Activated T-helper 2 cell treated with anti-CD3 and anti-CD28 coated beads, Interferon-gamma antibody, Interleukin-2, Interleukin-4, amounts not matched to agents 10 μg/mL and 5 μg/mL and 100 μg/mL, durations not matched to agents 14 hours and 24 hours and 36 hours (primary cell): ENCODE results near the gene MAGEA9B. TPM values are rescaled to one million over a fixed set of nuclear protein-coding genes. Genes with fewer than 3 reads are reported as not detected.
"Not testable (repeated sequence)": the region's sequence is repeated elsewhere in the genome, so short reads cannot be mapped to it uniquely, and the experiment has no call there.

ENCODE experiments used
- DNase-seq: peaks from one replicate; pipeline ENCODE4 v3.0.0; 2021; ENCODE audit warnings: low spot score
- H3K27ac Mint-ChIP-seq: one replicate; pipeline ENCODE4 v1.8.0; 2021; ENCODE audit warnings: mixed read lengths
- H3K27me3 Mint-ChIP-seq: one replicate; pipeline ENCODE4 v1.8.0; 2021; ENCODE audit warnings: low read depth, mixed read lengths
- H3K36me3 Mint-ChIP-seq: one replicate; pipeline ENCODE4 v1.8.0; 2021; ENCODE audit warnings: low read depth, mixed read lengths
- H3K4me1 Mint-ChIP-seq: one replicate; pipeline ENCODE4 v1.8.0; 2021; ENCODE audit warnings: low read depth, mixed read lengths
- H3K4me3 Mint-ChIP-seq: one replicate; pipeline ENCODE4 v1.8.0; 2021; ENCODE audit warnings: low read depth, mild to moderate bottlenecking, moderate library complexity, mixed read lengths
- H3K9me3 Mint-ChIP-seq: one replicate; pipeline ENCODE4 v1.8.0; 2021; ENCODE audit warnings: mixed read lengths
- intact Hi-C: fragments of 100-400 bp; cut with micrococcal nuclease; formaldehyde crosslinking; loops from one replicate; pipeline ENCODE4 v1.15.1; 2023
- total RNA-seq: library from RNA; stranded (reverse); gene quantifications from 2 replicates; pipeline ENCODE4 v1.2.3, GENCODE V29; 2022

The MAGEA9B gene, protein sequence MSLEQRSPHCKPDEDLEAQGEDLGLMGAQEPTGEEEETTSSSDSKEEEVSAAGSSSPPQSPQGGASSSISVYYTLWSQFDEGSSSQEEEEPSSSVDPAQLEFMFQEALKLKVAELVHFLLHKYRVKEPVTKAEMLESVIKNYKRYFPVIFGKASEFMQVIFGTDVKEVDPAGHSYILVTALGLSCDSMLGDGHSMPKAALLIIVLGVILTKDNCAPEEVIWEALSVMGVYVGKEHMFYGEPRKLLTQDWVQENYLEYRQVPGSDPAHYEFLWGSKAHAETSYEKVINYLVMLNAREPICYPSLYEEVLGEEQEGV
- total RNA-seq, result not detected in 2 replicates

DNA sequence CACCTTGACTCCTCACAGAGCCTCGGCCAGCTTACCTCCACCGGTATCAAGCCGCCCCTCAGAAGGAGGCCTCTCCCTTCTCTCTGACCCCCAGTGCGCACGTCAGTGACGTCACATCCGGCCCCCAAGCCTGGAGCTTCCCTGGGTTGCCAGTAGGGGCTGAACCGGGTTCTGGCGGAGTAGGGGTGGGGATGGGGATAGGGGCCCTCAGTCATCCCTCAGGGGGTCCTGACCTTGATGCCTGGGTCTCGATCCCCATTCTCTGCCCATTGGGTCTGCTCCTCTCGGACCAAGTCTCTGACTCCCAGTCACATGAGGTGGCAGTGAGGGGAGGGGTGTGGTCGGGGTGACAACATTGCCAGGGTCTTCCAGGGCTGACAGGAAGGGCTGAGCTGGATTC, at the start of gene MAGEA9B:
MAGEA9B (minus strand) TSS at position 101 of the 400 bp plus-strand sequence. CDS start 4,280 bp downstream, outside the sequence.
- H3K4me1 Mint-ChIP-seq, H3K36me3 Mint-ChIP-seq, H3K4me3 Mint-ChIP-seq, intact Hi-C loops, H3K27me3 Mint-ChIP-seq, H3K9me3 Mint-ChIP-seq, H3K27ac Mint-ChIP-seq, DNase-seq: not testable (repeated sequence)

DNA sequence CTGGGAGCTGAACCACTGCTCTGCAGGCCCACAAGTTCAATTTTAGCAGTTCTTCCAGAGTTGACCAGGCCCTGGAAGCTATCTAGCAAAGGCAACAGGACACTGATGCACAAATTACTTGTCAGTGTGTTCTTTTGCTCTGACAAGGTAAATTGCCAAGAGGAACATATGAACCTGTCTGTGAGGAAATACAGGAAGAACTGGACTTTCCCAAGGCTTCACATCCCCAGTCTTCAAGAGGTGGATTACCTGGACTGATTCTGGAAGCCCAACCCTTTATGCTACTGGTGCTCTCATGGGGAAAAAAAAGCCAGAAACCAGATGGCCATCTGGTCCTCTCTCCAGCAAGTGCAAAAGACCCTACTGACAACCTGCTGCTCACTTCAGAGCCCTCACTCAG, 46.3 kb upstream of the MAGEA9B start:
- intact Hi-C loops, result no loop called here
- H3K27me3 Mint-ChIP-seq, result peaks cover 11% of the 10 kb centered on the region
- H3K4me1 Mint-ChIP-seq, result peaks cover 20% of the 10 kb centered on the region
- no peak for DNase-seq
- no peaks in the 10 kb centered on the region for H3K9me3 Mint-ChIP-seq
- H3K4me3 Mint-ChIP-seq, result no peak overlapping the region
- peaks cover 5% of the 10 kb centered on the region for H3K36me3 Mint-ChIP-seq
- H3K27ac Mint-ChIP-seq, result no peak overlapping the region

DNA sequence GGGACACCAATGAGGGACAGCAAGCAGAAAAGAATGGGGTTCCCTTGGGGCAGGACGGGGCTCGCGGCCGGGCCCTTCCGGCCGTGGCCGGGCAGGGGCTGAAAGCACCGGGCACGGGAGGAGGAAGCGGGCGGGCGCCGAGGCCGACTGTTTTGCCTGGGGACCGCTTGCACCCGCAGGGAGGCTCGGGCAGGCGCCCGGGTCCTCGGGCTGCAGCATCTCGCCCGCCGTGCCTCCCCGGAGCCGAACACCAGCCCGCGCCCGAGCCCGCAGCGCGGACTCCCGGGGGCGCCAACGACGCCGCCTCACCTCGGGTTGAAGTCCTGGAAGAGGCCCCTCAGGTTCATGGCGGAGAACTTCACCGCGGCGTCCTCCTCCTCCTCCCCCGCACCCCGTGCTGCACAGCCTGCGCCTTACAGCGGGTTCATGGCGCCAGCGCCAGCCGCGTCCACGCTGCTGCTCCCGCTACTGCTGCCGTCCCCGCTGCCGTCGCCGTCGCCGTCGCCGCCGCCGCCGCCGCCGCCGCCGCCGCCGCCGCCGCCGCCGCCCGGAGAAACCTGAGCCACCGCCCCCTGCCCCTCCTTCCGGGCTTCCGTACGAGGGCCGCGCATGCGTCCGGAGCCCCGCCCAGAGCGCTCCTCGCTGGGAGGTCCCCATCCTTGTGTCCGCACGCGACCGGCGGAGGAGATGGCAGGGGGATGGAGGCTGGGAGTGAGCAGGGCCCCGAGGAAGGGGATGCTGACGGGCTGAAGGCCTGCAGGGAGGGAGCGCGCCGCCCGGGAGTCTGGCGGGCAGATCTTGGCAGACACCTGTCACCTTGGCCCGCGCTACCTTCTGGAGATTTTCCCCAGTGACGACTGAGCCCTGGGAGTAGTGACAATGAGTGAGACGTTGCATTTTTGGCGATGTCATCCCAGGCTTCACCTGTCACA, 44.2 kb upstream of the MAGEA9B start, which contains the start of gene TMEM185A:
TMEM185A (minus strand) TSS at position 559 of the 932 bp plus-strand sequence; CDS start at position 347, 212 bp downstream.
- Mint-ChIP-seq H3K27me3 (peaks cover 11% of the 10 kb centered on the region), H3K4me1 (peaks cover 27% of the 10 kb centered on the region), H3K4me3 (peak within 1 kb of the TSS; percentile 93), H3K9me3 (no peaks in the 10 kb centered on the region), H3K36me3 (peaks cover 10% of the 10 kb centered on the region), H3K27ac (peak within 1 kb of the TSS; percentile 80)
- intact Hi-C loops, result no loop called here
- DNase-seq, result peak; percentile 70

DNA sequence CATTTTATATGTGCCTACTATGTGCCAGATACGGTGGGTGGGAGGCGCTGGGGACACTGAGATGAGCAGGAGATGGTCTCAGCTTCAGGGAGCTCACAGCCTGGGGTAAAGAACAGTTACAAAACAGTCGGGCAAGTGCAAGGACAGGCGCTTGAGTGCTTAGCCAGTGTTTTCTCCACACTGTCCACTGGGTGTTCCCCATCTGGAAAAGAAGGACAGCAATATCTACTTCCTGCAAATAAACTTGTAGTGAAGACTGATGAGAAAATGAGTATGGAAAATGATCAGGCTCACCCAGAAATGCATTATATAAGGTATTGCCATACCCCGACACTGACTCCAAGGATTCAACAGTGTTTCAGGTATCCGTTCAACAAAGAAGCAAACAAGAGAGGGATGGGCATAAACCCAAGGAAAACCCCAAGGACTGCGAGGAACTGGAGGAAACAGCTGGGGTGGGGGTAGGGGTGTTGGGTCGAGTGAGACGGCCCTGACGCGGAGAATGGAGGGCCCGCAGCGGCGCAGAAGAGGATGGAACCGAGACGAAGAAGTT, 43.5 kb upstream of the MAGEA9B start:
- intact Hi-C loops, result no loop called here
- Mint-ChIP-seq H3K4me3 (peak overlapping the region; percentile 93), H3K27ac (peak overlapping the region; percentile 80), H3K36me3 (peaks cover 10% of the 10 kb centered on the region), H3K9me3 (no peaks in the 10 kb centered on the region), H3K27me3 (peaks cover 11% of the 10 kb centered on the region), H3K4me1 (peaks cover 27% of the 10 kb centered on the region)
- DNase-seq, result no peak

DNA sequence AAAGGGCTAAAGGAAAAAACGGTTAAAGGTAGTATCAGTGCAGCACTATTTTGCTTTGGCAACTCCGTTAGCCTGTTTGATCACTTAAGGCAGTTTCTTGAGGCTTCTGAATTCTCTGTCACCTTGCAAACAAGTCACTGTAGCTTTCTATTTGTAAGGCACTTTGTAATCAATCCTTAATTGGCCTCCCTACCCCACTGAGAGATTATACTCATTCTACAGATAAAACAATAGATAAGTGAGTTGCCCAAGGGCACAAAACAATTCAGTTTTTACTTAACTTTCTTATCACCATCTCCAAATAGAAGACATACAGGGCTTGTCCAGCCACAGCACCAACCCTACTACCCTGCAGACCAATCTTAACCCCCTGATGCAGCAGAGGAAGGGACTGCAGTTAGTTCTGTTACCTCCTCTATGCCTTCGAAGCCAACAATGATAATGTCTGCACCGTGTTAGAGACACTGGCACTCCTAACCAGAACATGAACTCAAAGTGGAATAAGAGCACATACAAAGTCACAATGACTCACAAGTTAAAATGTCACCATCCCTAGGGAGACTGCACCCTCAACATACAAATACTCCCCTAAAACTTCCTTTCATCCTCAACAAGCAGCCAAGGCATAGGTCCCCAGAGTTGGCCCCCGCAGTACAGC, 42.6 kb upstream of the MAGEA9B start:
- Mint-ChIP-seq H3K4me1 (peaks cover 27% of the 10 kb centered on the region), H3K9me3 (no peaks in the 10 kb centered on the region), H3K27ac (no peak overlapping the region), H3K27me3 (peaks cover 11% of the 10 kb centered on the region), H3K4me3 (peak overlapping the region; percentile 93), H3K36me3 (peaks cover 10% of the 10 kb centered on the region)
- no peak for DNase-seq
- intact Hi-C loops, result no loop called here

DNA sequence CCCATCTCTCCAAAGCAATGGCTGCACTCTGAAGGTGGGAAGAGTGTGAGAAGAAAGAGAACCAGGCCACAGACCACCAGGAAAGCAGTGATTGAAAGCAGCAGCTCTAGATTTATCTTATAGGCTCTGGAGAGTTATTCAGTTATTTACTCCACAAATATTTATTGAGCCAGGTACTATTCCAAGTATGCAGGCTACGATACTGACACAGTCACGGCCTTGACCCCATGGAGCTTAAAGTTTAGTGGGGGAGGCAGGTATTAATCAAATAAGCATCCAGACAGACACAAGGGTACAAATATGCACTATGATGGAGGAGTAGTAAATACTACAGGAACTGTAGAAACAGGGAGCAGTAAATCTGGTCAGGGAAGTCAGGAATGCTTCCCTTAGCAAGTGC, 41.5 kb upstream of the MAGEA9B start:
- H3K36me3 Mint-ChIP-seq, result peaks cover 10% of the 10 kb centered on the region

DNA sequence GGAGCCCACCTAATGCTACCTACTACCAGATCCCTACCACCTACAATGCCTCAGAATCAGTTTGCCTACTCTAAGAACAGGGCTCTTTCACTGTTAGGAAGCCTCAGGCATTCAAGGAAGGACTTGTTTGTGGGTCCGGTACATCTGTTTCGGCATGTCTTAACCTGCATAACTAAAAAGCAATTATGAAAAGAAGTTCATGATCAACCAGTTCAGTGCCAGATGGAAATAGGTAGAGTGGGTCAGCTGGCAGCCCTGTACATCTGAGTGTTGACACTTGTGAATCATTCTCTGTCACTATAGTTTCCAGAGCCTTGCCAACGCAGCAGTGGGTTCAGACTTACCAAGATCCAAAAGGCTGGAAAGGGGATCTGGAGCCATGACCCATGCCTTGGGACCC, 41.0 kb upstream of the MAGEA9B start:
- intact Hi-C loops, result no loop called here
- Mint-ChIP-seq H3K4me3 (no peak overlapping the region), H3K27me3 (peaks cover 11% of the 10 kb centered on the region), H3K4me1 (peaks cover 28% of the 10 kb centered on the region), H3K27ac (no peak overlapping the region), H3K36me3 (peaks cover 10% of the 10 kb centered on the region), H3K9me3 (no peaks in the 10 kb centered on the region)
- no peak for DNase-seq

More for the DNA sequence above, 41.5 kb upstream of the MAGEA9B start:
- intact Hi-C loops, result no loop called here
- Mint-ChIP-seq H3K4me3 (no peak overlapping the region), H3K4me1 (peaks cover 27% of the 10 kb centered on the region), H3K27ac (no peak overlapping the region), H3K9me3 (no peaks in the 10 kb centered on the region), H3K27me3 (peaks cover 11% of the 10 kb centered on the region)
- no peak for DNase-seq

DNA sequence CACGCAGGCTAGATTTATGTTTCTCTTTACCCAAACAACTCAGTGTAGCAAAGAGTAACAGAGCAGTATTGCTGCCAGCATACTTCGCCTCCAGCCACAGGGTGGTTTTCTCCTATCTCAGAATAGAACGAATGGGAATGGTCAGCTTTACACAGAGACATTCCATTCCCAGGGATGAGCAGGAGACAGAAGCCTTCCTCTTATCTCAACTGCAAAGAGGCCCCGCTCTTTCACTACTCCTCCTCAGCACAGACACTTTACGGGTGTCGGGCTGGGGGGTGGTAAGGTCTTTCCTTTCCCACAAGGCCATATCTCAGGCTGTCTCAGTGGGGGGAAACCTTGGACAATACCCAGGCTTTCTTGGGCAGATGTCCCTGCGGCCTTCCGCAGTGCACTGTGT, 39.6 kb upstream of the MAGEA9B start:
- H3K4me3 Mint-ChIP-seq, H3K27ac Mint-ChIP-seq, H3K9me3 Mint-ChIP-seq, H3K27me3 Mint-ChIP-seq, DNase-seq, intact Hi-C loops: not testable (repeated sequence)
- peaks cover 10% of the 10 kb centered on the region for H3K36me3 Mint-ChIP-seq
- peaks cover 25% of the 10 kb centered on the region for H3K4me1 Mint-ChIP-seq

DNA sequence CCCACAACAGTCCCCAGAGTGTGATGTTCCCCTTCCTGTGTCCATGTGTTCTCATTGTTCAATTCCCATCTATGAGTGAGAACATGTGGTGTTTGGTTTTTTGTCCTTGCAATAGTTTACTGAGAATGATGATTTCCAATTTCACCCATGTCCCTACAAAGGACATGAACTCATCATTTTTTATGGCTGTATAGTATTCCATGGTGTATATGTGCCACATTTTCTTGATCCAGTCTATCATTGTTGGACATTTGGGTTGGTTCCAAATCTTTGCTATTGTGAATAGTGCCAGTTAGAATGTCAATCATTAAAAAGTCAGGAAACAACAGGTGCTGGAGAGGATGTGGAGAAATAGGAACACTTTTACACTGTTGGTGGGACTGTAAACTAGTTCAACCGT, 32.4 kb upstream of the MAGEA9B start:
- intact Hi-C loops, result loop anchor here (10.0 kb wide), 1 partner anchor 75 kb away; the partner anchor contains the start of genes EOLA1 and HSFX3
- H3K36me3 Mint-ChIP-seq, H3K27me3 Mint-ChIP-seq, H3K4me3 Mint-ChIP-seq, H3K27ac Mint-ChIP-seq, DNase-seq, H3K4me1 Mint-ChIP-seq, H3K9me3 Mint-ChIP-seq: not testable (repeated sequence)

DNA sequence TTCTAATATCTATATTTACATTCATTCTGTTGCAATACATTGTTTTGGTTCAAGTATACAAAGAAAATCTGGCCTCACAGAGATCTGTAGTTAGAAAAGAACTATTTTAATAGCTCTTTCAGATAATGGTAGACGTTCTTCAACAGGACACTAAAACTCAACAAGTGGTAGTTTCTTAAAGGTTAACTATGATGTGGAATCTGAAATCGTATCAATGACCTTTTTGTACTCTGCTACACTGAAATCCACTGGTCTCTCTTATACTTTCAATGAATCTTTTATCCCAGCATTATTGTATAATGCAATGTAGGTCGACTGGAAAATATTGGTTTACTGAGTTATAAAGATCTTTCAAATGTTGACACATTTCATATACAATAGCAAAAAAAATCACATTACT, 31.6 kb upstream of the MAGEA9B start:
- peaks cover 3% of the 10 kb centered on the region for H3K4me1 Mint-ChIP-seq
- intact Hi-C loops, result loop anchor here (10.0 kb wide), 1 partner anchor 74 kb away; the partner anchor contains the start of genes EOLA1 and HSFX3
- no peaks in the 10 kb centered on the region for H3K9me3 Mint-ChIP-seq
- DNase-seq, result no peak
- no peak overlapping the region for H3K27ac Mint-ChIP-seq
- no peaks in the 10 kb centered on the region for H3K27me3 Mint-ChIP-seq
- H3K4me3 Mint-ChIP-seq, result no peak overlapping the region
- no peaks in the 10 kb centered on the region for H3K36me3 Mint-ChIP-seq

DNA sequence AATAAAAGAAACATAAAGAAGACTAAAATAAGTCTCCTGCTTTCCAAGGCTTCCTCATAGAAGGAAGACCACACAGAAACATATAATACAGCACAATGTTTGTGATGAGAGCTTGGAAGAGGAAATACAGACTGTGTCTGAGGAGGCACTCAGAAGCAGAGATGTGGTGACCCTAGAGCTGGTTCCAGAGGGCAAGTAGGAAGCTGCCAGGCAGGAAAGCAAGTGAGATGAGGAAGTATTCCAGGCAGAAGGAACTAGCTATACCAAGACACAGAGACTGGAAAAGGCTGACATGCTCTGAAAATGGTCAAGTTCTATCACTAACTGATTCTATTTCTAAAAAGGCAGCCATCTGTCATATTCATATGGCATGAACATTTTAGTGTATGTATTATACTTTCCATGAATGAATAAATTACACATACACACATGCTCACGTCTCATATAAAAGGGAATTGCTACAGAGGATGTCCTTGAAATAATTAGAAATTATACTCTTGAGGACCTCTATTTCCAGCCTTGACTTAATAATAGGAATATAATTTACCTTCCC, 24.4 kb upstream of the MAGEA9B start:
- intact Hi-C loops, result loop anchor here (10.0 kb wide), 1 partner anchor 67 kb away; the partner anchor contains the start of genes EOLA1 and HSFX3
- no peaks in the 10 kb centered on the region for H3K27me3 Mint-ChIP-seq
- no peaks in the 10 kb centered on the region for H3K9me3 Mint-ChIP-seq
- DNase-seq, result no peak
- H3K4me1 Mint-ChIP-seq, result no peaks in the 10 kb centered on the region
- no peak overlapping the region for H3K27ac Mint-ChIP-seq
- H3K36me3 Mint-ChIP-seq, result peaks cover 12% of the 10 kb centered on the region
- no peak overlapping the region for H3K4me3 Mint-ChIP-seq

DNA sequence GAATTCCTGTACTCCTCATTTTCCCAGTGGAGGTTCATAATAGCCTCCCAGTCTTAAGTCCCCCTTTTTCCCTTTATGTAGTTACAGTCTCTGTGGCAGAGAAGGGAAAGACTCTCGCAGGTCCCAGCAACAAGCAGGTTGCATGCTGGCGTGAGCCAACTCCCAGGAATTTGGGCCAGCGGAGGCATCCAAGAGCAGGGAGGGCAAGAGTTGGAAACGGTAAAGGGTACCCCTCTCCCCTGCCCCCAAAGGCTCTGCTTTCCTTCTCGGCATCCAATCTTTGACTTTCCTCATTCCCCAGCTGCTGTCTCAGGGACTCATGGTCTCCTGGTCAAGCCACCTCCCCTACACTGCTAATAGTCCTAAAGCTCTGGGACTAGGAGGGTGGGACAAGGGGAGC, 23.3 kb upstream of the MAGEA9B start:
- H3K9me3 Mint-ChIP-seq, result no peaks in the 10 kb centered on the region
- no peak for DNase-seq
- H3K36me3 Mint-ChIP-seq, result peaks cover 20% of the 10 kb centered on the region
- H3K27ac Mint-ChIP-seq, result no peak overlapping the region
- no peaks in the 10 kb centered on the region for H3K4me1 Mint-ChIP-seq
- no peak overlapping the region for H3K4me3 Mint-ChIP-seq
- intact Hi-C loops, result loop anchor here (10.0 kb wide), 1 partner anchor 66 kb away; the partner anchor contains the start of genes EOLA1 and HSFX3
- no peaks in the 10 kb centered on the region for H3K27me3 Mint-ChIP-seq
